Lower leg skin (tissue), 4 donors: ENCODE data around the gene CD28. TPM values are rescaled to one million over a fixed set of nuclear protein-coding genes. Genes with fewer than 3 reads are reported as not detected.
"Not testable (repeated sequence)": the region's sequence is repeated elsewhere in the genome, so short reads cannot be mapped to it uniquely, and the experiment has no call there.

Experiments
- DNase-seq, 2 donors: peaks; one replicate each; pipeline ENCODE4 v3.0.0-alpha.2; 2019; ENCODE audit warnings: low spot score in 2 of 2
- H3K4me3 ChIP-seq: fragments of 200-600 bp; sonication (generic); 2 replicates; pipeline ENCODE4 v1.5.1; 2017; ENCODE audit warnings: mild to moderate bottlenecking, low read depth; ENCODE audit not compliant: poor library complexity, severe bottlenecking
- POLR2A ChIP-seq, 2 donors: fragments of 450-650 bp; IDR thresholded peaks; one replicate each; pipeline ENCODE4 v1.6.1; 2016 to 2017; ENCODE audit warnings: antibody characterized with exemption in 2 of 2, mild to moderate bottlenecking in 1 of 2, moderate library complexity in 1 of 2
- WGBS, 2 donors: methylation state at CpG; one replicate each; pipeline ENCODE4 v1.1.5; 2018; 5-methylcytosine and 5-hydroxymethylcytosine counted together
- intact Hi-C: fragments of 100-400 bp; cut with DNase I; formaldehyde crosslinking; loops from one replicate; pipeline ENCODE4 v1.15.0; 2023; ENCODE audit warnings: low total_unique reads
- total RNA-seq, 4 donors: library from RNA; depleted of rRNA; stranded (reverse); fragments of >200 nt; gene quantifications; one replicate each; pipeline ENCODE4 v1.1.0, GENCODE V29; 2016
- TF ChIP-seq, protein P1 (sequence below), 3 donors: fragments of 450-650 bp; IDR thresholded peaks; one replicate each; pipeline ENCODE4 v1.5.1; 2016; ENCODE audit warnings: antibody characterized with exemption in 3 of 3, mild to moderate bottlenecking in 3 of 3, moderate library complexity in 2 of 3

Gene CD28
- total RNA-seq, 4 donors from 2014 or later: 0.08 to 0.45 (median 0.31) TPM

DNA sequence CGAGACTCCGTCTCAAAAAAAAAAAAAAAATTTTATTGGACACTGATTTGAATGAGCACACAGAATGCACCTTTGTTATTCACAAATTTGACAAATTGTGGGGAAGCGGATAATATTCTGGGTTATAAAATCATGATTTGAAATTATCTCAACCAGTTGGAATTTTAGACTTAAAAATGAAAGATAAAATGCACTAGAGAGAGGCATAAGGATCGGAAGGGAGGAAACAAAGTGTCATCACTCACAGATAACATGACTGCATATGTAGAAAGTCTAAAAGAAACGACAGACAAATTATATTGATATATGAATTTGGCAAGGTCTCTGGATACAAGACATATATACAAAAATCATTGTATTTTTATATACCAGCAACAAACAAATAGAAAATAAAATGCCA, 70.6 kb downstream of the CD28 start:
- DNase-seq: no peak

GRCh38 chr2:203779477-203780073, 73.1 kb downstream of the CD28 start:
- WGBS, 2 donors: 80 to 88% methylated on average over 4 of the region's 4 CpGs
- DNase-seq, intact Hi-C loops, H3K4me3 ChIP-seq: not testable (repeated sequence)

More for the DNA sequence above, 70.6 kb downstream of the CD28 start:
- H3K4me3 ChIP-seq: no peak overlapping the region
- WGBS, 2 donors: 69 to 70% methylated on average over 5 of the region's 5 CpGs
- intact Hi-C loops: no loop called here
- TF ChIP-seq, protein P1, sequence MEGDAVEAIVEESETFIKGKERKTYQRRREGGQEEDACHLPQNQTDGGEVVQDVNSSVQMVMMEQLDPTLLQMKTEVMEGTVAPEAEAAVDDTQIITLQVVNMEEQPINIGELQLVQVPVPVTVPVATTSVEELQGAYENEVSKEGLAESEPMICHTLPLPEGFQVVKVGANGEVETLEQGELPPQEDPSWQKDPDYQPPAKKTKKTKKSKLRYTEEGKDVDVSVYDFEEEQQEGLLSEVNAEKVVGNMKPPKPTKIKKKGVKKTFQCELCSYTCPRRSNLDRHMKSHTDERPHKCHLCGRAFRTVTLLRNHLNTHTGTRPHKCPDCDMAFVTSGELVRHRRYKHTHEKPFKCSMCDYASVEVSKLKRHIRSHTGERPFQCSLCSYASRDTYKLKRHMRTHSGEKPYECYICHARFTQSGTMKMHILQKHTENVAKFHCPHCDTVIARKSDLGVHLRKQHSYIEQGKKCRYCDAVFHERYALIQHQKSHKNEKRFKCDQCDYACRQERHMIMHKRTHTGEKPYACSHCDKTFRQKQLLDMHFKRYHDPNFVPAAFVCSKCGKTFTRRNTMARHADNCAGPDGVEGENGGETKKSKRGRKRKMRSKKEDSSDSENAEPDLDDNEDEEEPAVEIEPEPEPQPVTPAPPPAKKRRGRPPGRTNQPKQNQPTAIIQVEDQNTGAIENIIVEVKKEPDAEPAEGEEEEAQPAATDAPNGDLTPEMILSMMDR (IDR thresholded peaks at IDR 0.05): no peak
- no peak for TF ChIP-seq POLR2A (IDR thresholded peaks at IDR 0.05)

DNA sequence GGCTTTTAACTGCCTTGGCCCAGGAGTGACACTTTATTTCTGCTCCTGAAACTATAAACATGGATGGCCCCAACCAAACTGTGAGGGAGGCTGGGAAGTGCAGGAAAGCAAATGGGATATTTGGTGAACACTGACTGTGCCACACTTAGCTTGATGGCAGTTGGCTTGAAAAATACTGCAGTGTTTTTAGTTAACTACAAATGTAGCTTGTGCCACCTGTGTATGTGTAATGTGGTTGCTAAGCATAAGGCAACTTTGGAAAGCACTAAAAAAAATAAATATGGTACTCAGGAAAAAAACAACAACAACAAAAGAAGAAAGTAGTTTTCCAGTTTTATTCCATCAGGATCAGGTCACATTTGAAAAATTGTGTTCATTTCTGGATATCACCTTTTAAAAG, 73.8 kb downstream of the CD28 start:
- DNase-seq: no peak
- TF ChIP-seq POLR2A (IDR thresholded peaks at IDR 0.05): no peak
- TF ChIP-seq, protein P1 (IDR thresholded peaks at IDR 0.05): no peak
- H3K4me3 ChIP-seq: no peak overlapping the region
- intact Hi-C loops: no loop called here

DNA sequence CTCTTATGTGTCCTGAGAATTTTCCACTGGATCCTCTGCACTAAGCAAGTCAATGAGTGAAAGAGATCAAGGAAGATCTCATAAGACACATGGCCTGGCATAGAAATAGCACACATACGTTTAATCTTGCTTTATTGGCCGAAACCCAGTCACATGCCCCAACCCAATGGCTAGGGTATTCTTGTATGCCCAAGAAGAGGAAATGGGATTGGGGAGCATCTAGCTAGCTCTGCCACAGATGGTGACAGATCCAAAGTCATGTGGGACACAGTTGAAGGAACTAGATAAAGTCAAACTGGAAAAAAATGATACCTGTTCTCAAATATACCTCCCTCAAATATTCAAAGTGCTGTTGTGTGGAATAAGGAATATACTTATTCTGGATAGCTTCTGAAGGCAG, 74.7 kb downstream of the CD28 start:
- no peak for DNase-seq
- 77 to 80% methylated on average over 2 of the region's 2 CpGs for WGBS, 2 donors
- H3K4me3 ChIP-seq: no peak overlapping the region
- intact Hi-C loops: no loop called here
- TF ChIP-seq, protein P1 (IDR thresholded peaks at IDR 0.05): no peak
- no peak for TF ChIP-seq POLR2A (IDR thresholded peaks at IDR 0.05)

DNA sequence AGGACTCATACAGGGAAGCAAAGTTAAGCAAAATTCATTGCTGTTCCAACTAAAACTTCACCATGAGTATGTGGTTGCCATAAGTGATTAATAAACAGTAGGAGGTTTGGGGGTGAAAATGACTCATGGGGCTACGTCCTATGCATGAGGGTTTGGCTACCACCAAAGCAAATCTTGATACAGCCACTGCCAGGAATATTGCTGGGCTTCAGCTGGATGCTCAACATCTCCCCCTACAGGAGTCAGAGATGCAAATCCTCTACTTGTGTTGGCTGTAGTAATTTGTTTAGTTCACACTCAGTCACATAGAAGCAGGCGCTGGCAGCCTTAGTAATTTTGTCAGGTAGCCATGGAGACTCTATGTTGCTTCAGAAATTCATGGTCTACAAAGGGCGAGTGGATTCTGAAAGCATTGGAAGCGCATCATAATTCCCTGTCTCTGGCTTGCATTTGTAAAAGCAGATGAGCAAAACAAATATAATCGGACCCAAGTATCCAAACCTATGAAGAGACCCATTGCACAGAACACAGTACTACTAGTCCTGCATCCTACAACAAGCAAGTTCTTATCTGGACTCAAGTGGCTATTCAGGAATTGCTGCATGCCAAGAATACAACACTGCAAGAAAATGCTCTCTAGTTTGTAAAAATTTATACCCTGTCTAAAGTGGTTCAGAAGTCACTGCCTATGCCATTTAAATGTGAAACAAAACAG, 76.0 kb downstream of the CD28 start:
- intact Hi-C loops: no loop called here
- no peak overlapping the region for H3K4me3 ChIP-seq
- 37 to 39% methylated on average over 5 of the region's 5 CpGs for WGBS, 2 donors
- TF ChIP-seq POLR2A (IDR thresholded peaks at IDR 0.05): no peak
- TF ChIP-seq, protein P1 (IDR thresholded peaks at IDR 0.05): no peak
- peak in 1 of 2 donors; percentile 25 for DNase-seq

DNA sequence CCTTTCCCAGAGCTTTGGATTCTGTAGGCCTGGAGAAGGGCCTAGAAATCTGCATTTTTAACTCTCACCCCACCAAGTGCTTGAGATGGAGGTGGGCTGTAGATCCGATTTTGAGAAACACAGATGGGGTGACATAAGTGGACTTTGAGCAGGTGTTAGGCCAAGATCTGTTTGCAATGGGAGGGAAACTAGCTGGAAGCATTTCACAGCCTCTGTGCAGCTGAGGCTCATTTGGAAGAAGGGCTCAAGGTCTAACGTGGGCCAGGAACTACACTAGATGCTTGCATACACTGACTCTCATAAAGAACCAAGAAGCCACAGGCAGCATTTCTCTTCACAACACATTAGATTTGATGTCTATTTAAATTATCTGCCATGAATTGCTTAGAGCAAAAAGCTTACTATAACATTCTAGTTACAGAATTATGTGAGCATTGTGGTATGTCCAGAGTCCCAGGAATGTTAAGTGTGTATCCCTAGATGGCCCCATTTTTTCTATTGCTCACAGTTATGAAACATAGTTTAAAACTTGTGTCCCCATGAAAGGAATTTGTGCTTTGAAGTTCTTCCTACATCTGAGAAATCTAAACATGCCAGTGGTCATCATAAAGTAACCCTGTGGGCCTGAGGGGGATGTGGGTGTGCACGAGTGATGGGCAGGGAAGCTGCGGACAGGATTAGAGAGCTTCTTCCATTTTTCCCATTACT, 77.2 kb downstream of the CD28 start:
- no peak for DNase-seq
- no peak for TF ChIP-seq POLR2A (IDR thresholded peaks at IDR 0.05)
- TF ChIP-seq, protein P1 (IDR thresholded peaks at IDR 0.05): no peak
- WGBS, 2 donors: 84 to 85% methylated on average over 4 of the region's 4 CpGs
- no peak overlapping the region for H3K4me3 ChIP-seq
- intact Hi-C loops: no loop called here

- 81 to 95% methylated on average over 10 of the region's 10 CpGs for WGBS, 2 donors
- DNase-seq: not testable (repeated sequence)
Observed at GRCh38 chr2:203784710-203785270, 78.4 kb downstream of the CD28 start.

GRCh38 chr2:203785391-203786110, 79.1 kb downstream of the CD28 start:
- whole genome bisulfite sequencing, 2 donors: 95 to 97% methylated on average over 27 to 43 of the region's 43 CpGs
- H3K4me3 ChIP-seq, DNase-seq: not testable (repeated sequence)

More at GRCh38 chr2:203784710-203785270, 78.4 kb downstream of the CD28 start:
- intact Hi-C loops, H3K4me3 ChIP-seq: not testable (repeated sequence)

More at GRCh38 chr2:203785391-203786110, 79.1 kb downstream of the CD28 start:
- intact Hi-C loops: not testable (repeated sequence)
